Endothelial cell of umbilical vein (primary cell): ENCODE data around the gene CRIM1. TPM values are rescaled to one million over a fixed set of nuclear protein-coding genes. Genes with fewer than 3 reads are reported as not detected.

Experiments
- BruUV-seq: library from RNA; stranded (reverse); fragments of 400-500 nt; replicated peaks from 2 replicates; lab custom pipeline; 2021; lab: Mats Ljungman, UMichigan
- CTCF ChIA-PET: fragments of 300-600, 350-600 bp; sonication (Branson Sonifier 250); formaldehyde crosslinking; loops from one replicate; lab custom pipeline; 2021; ENCODE audit warnings: antibody characterized with exemption, inconsistent platforms; lab: Charles Lee
- POLR2A ChIA-PET: fragments of 300-600, 350-600 bp; sonication (Branson Sonifier 250); formaldehyde crosslinking; loops from one replicate; lab custom pipeline; 2021; ENCODE audit warnings: antibody characterized with exemption, inconsistent platforms; lab: Charles Lee
- DNase-seq: peaks from one replicate; pipeline ENCODE4 v3.0.0-alpha.2; 2011; ENCODE audit warnings: low read depth, low spot score
- FAIRE-seq: peaks from 2 replicates; lab custom pipeline; 2011; peaks lifted over from hg19 to GRCh38; lab: Jason Lieb, UNC
- H2AFZ ChIP-seq: 2 replicates; pipeline ENCODE4 v1.6.0; 2012; ENCODE audit warnings: low read depth, low read length, control low read depth, inconsistent platforms
- H3K27ac ChIP-seq: 2 replicates; pipeline ENCODE4 v1.5.1; 2011; ENCODE audit warnings: low read depth, mild to moderate bottlenecking, control low read depth, low read length, moderate library complexity; ENCODE audit not compliant: insufficient read depth
- H3K27me3 ChIP-seq, 2 experiments: 2 replicates each; pipeline versions ENCODE4 v1.6.0 to v1.6.1; 2011; ENCODE audit warnings: low read length in 2 of 2, mixed read lengths in 1 of 2; ENCODE audit not compliant: control insufficient read depth in 2 of 2, insufficient read depth in 2 of 2
- H3K36me3 ChIP-seq, 2 experiments: 2 replicates in 1 of 2; 3 replicates in 1 of 2; pipeline ENCODE4 v1.5.1; 2011; ENCODE audit warnings: low read length in 2 of 2, mild to moderate bottlenecking in 1 of 2, moderate library complexity in 1 of 2; ENCODE audit not compliant: control insufficient read depth in 2 of 2, insufficient read depth in 2 of 2; ENCODE audit errors: extremely low read depth in 1 of 2
- H3K4me1 ChIP-seq: 3 replicates; pipeline ENCODE4 v1.5.1; 2011; ENCODE audit warnings: mild to moderate bottlenecking, low read length; ENCODE audit not compliant: control insufficient read depth, insufficient read depth; ENCODE audit errors: extremely low read depth
- H3K4me2 ChIP-seq: 2 replicates; pipeline ENCODE4 v1.6.1; 2011; ENCODE audit warnings: low read length, control low read depth, mixed read lengths; ENCODE audit not compliant: insufficient read depth
- H3K4me3 ChIP-seq, 3 experiments: fragments of 200-600 bp in 1 of 3; sonication (generic), shearing (Covaris generic) in 1 of 3; replicated peaks in 1 of 3; 2 replicates each; pipeline ENCODE4 v1.5.1; 2011 to 2016; ENCODE audit warnings: control low read depth in 3 of 3, low read length in 3 of 3, mild to moderate bottlenecking in 2 of 3, inconsistent platforms in 1 of 3, low read depth in 1 of 3, moderate library complexity in 1 of 3; ENCODE audit not compliant: insufficient read depth in 1 of 3
- H3K79me2 ChIP-seq: 2 replicates; pipeline ENCODE4 v1.6.0; 2012; ENCODE audit warnings: low read length, inconsistent platforms; ENCODE audit not compliant: control insufficient read depth, insufficient read depth
- H3K9ac ChIP-seq: replicated peaks from 2 replicates; pipeline ENCODE3; 2011; ENCODE audit warnings: low read length, control low read depth; ENCODE audit not compliant: insufficient read depth; ENCODE audit errors: extremely low read depth
- H3K9me1 ChIP-seq: replicated peaks from 3 replicates; pipeline ENCODE4 v1.6.0; 2011; ENCODE audit warnings: mild to moderate bottlenecking, low read length; ENCODE audit not compliant: control insufficient read depth, insufficient read depth; ENCODE audit errors: extremely low read depth
- H3K9me3 ChIP-seq: replicated peaks from 2 replicates; pipeline ENCODE4 v1.5.1; 2012; ENCODE audit warnings: low read length, inconsistent platforms; ENCODE audit not compliant: control insufficient read depth, insufficient read depth
- H4K20me1 ChIP-seq: replicated peaks from 2 replicates; pipeline ENCODE3; 2011; ENCODE audit warnings: mild to moderate bottlenecking, low read length; ENCODE audit not compliant: control insufficient read depth, insufficient read depth; ENCODE audit errors: extremely low read depth
- GATA2 ChIP-seq: IDR thresholded peaks from 2 replicates; pipeline ENCODE4 v1.7.0; 2011; ENCODE audit warnings: low read depth, mild to moderate bottlenecking, moderate library complexity, mixed read lengths, low read length; ENCODE audit not compliant: insufficient read length, insufficient read depth
- MYC ChIP-seq: IDR thresholded peaks from one replicate; pipeline ENCODE4 v1.6.1; 2011; ENCODE audit warnings: mild to moderate bottlenecking, low read depth, low read length
- POLR2AphosphoS5 ChIP-seq: IDR thresholded peaks from 2 replicates; pipeline ENCODE4 v1.6.1; 2012; ENCODE audit warnings: low read depth, mild to moderate bottlenecking, control low read depth, low read length, moderate library complexity; ENCODE audit not compliant: insufficient read depth
- dilution Hi-C: fragments of 300-500 bp; cut with MboI; formaldehyde crosslinking; loops from one replicate; pipeline ENCODE4 v1.15.0; 2019; ENCODE audit warnings: low sequenced_read_pairs; ENCODE audit not compliant: extremely low pct_ligation_motif_present
- intact Hi-C: fragments of 100-400 bp; cut with micrococcal nuclease; formaldehyde crosslinking; loops from one replicate; pipeline ENCODE4 v1.10.0; 2022
- polyA plus RNA-seq, 4 experiments: library from polyadenylated mRNA; depleted of rRNA in 3 of 4; stranded (reverse) in 3 of 4; unstranded in 1 of 4; fragments of >200 nt; gene quantifications; 2 replicates each; pipeline versions ENCODE4 v1.2.1 to v1.2.3, GENCODE V29; 2011 to 2012; ENCODE audit warnings: missing spikeins in 1 of 4
- total RNA-seq: library from RNA; stranded (reverse); gene quantifications from 2 replicates; pipeline ENCODE4 v1.2.3, GENCODE V29; 2021
- TF ChIP-seq, protein P1 (sequence below): IDR thresholded peaks from 2 replicates; pipeline ENCODE4 v1.6.1; 2011; ENCODE audit not compliant: insufficient read depth, insufficient read length
- TF ChIP-seq, protein P2 (sequence below), 2 donors: IDR thresholded peaks; 1 replicate in 1 of 2; 2 replicates in 1 of 2; pipeline ENCODE4 v1.5.1; 2011; ENCODE audit warnings: low read length in 2 of 2, mild to moderate bottlenecking in 2 of 2, moderate library complexity in 2 of 2, control low read depth in 1 of 2, inconsistent platforms in 1 of 2, low read depth in 1 of 2; ENCODE audit not compliant: insufficient read depth in 1 of 2; ENCODE audit errors: extremely low read depth in 1 of 2

CRIM1 gene
- total and polyA plus RNA-seq, 2 donors (not counting 3 experiments of a cell fraction or from before 2014, with no cell fraction given): 422 to 649 TPM

DNA sequence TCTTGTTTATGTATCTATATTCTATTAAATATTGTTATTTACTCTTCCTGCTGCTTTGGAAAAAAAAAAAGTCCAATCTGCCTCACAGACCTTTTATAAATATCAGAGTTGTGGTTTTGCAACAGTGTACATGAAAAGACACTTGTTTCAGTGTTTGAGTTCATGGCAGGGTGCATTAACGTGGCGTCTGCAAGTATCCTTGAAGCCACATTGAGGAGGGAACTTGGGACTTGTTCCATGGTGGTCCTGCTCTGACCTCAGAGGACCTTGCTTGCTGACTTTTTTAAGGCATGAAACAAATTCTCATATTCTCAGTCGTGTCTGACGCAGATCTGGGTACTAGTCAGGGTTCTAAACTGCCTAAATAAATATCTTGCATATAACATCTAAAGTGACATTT is 55.1 kb downstream of the CRIM1 start:
- peaks cover 6% of the 10 kb centered on the region for H4K20me1 ChIP-seq
- peaks cover 4% of the 10 kb centered on the region for H3K9me1 ChIP-seq
- no peak overlapping the region for H2AFZ ChIP-seq
- H3K4me1 ChIP-seq: peaks cover 99% of the 10 kb centered on the region
- H3K9ac ChIP-seq: peak overlapping the region; percentile 72
- dilution Hi-C loops (no loop called here), intact Hi-C loops (loop anchor here (1.0 to 2.0 kb wide), 2 partner anchors 38 to 150 kb away; no protein-coding TSS in a partner anchor)
- peak; percentile 20 for TF ChIP-seq POLR2AphosphoS5
- TF ChIP-seq, protein P1, sequence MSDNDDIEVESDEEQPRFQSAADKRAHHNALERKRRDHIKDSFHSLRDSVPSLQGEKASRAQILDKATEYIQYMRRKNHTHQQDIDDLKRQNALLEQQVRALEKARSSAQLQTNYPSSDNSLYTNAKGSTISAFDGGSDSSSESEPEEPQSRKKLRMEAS: no peak
- ChIA-PET CTCF (no interaction called here), POLR2A (no interaction called here)
- no peak for FAIRE-seq
- BruUV-seq: no TSS peak
- H3K4me3 ChIP-seq: peak overlapping the region in 1 of 3 experiments; percentile 11
- H3K9me3 ChIP-seq: no peaks in the 10 kb centered on the region
- peaks cover 100% of the 10 kb centered on the region for H3K79me2 ChIP-seq
- DNase-seq: no peak
- H3K4me2 ChIP-seq: peak overlapping the region; percentile 72
- H3K36me3 ChIP-seq: peaks cover 0 to 16% of the 10 kb centered on the region in 2 experiments
- peak overlapping the region; percentile 92 for H3K27ac ChIP-seq
- H3K27me3 ChIP-seq: no peaks in the 10 kb centered on the region

- POLR2A ChIA-PET: interaction anchor here (0.6 to 1.9 kb wide), 4 partner anchors 23 to 47 kb away, joined by 3 to 7 read pairs (median 4); no protein-coding TSS in a partner anchor
- Histone ChIP-seq H3K9me1 (peaks cover 4% of the 10 kb centered on the region), H3K27ac (peak overlapping the region; percentile 92), H3K4me2 (peak overlapping the region; percentile 72), H4K20me1 (peaks cover 4% of the 10 kb centered on the region), H2AFZ (no peak overlapping the region), H3K36me3 (peaks cover 5 to 17% of the 10 kb centered on the region in 2 experiments), H3K4me1 (peaks cover 90% of the 10 kb centered on the region), H3K4me3 (peak overlapping the region in 1 of 3 experiments; percentile 26), H3K9me3 (no peaks in the 10 kb centered on the region), H3K79me2 (peaks cover 100% of the 10 kb centered on the region), H3K9ac (peak overlapping the region; percentile 72), H3K27me3 (no peaks in the 10 kb centered on the region)
- CTCF ChIA-PET: interaction anchor here (0.6 to 2.4 kb wide), 20 partner anchors 11 to 95 kb away, joined by 3 to 13 read pairs (median 4); no protein-coding TSS in a partner anchor
- FAIRE-seq: no peak
- TF ChIP-seq GATA2 (peak; percentile 59), POLR2AphosphoS5 (peak; percentile 52), MYC (no peak)
- TF ChIP-seq, protein P1: no peak
- TF ChIP-seq, protein P2, sequence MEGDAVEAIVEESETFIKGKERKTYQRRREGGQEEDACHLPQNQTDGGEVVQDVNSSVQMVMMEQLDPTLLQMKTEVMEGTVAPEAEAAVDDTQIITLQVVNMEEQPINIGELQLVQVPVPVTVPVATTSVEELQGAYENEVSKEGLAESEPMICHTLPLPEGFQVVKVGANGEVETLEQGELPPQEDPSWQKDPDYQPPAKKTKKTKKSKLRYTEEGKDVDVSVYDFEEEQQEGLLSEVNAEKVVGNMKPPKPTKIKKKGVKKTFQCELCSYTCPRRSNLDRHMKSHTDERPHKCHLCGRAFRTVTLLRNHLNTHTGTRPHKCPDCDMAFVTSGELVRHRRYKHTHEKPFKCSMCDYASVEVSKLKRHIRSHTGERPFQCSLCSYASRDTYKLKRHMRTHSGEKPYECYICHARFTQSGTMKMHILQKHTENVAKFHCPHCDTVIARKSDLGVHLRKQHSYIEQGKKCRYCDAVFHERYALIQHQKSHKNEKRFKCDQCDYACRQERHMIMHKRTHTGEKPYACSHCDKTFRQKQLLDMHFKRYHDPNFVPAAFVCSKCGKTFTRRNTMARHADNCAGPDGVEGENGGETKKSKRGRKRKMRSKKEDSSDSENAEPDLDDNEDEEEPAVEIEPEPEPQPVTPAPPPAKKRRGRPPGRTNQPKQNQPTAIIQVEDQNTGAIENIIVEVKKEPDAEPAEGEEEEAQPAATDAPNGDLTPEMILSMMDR (IDR thresholded peaks at IDR 0.05; ENCODE audit: extremely low read depth in 1 of 2, insufficient read depth in 1 of 2, low read depth in 1 of 2, low read length in 2 of 2): peak in 1 of 2 donors; percentile 35
- BruUV-seq: no TSS peak
- peak; percentile 75 for DNase-seq
- dilution Hi-C loops (no loop called here), intact Hi-C loops (loop anchor here (1.0 to 2.0 kb wide), 5 partner anchors 21 to 149 kb away; partner anchors contain the start of gene CRIM1)
Measured at GRCh38 chr2:36411962-36412444, 56.4 kb downstream of the CRIM1 start.
